GM21717 (cell line): Measurements from ENCODE around the gene CCDC142.
"Not testable (repeated sequence)": the region's sequence is repeated elsewhere in the genome, so short reads cannot be mapped to it uniquely, and the experiment has no call there.

ENCODE experiments used
- ATAC-seq: cut with Tn5 transposase; IDR thresholded peaks from one replicate; pipeline ENCODE4 v1.9.1; 2021; ENCODE audit warnings: mild to moderate bottlenecking, moderate library complexity; ENCODE audit not compliant: unreplicated experiment

Gene CCDC142

GRCh38 chr2:74447230-74447999 lies 35.4 kb downstream of the CCDC142 start:
- ATAC-seq: no peak

GRCh38 chr2:74444498-74445318 lies 38.1 kb downstream of the CCDC142 start:
- ATAC-seq: no peak

- ATAC-seq: not testable (repeated sequence)
Measured at GRCh38 chr2:74442483-74443297, 40.1 kb downstream of the CCDC142 start.

GRCh38 chr2:74441690-74442482 lies 40.9 kb downstream of the CCDC142 start, which contains the start of gene RTKN:
TSS of gene RTKN (minus strand) at chr2:74441937. CDS start at chr2:74441816, 121 bp downstream.
- ATAC-seq: no peak

GRCh38 chr2:74441170-74441689 lies 41.6 kb downstream of the CCDC142 start:
- ATAC-seq: no peak

GRCh38 chr2:74440378-74441169 lies 42.2 kb downstream of the CCDC142 start:
- ATAC-seq: peak; percentile 93

GRCh38 chr2:74439803-74440377 lies 42.9 kb downstream of the CCDC142 start:
- no peak for ATAC-seq

- no peak for ATAC-seq
Measured at GRCh38 chr2:74439373-74439772, 43.4 kb downstream of the CCDC142 start.

- ATAC-seq: no peak
Measured at GRCh38 chr2:74438248-74438647, 44.5 kb downstream of the CCDC142 start.

- ATAC-seq: no peak
Measured at GRCh38 chr2:74436848-74437695, 45.7 kb downstream of the CCDC142 start.

GRCh38 chr2:74436111-74436805 lies 46.5 kb downstream of the CCDC142 start:
- ATAC-seq: no peak

GRCh38 chr2:74430502-74430901 lies 52.3 kb downstream of the CCDC142 start:
- no peak for ATAC-seq

- no peak for ATAC-seq
Measured at GRCh38 chr2:74429487-74430451, 53.0 kb downstream of the CCDC142 start.

- ATAC-seq: no peak
Measured at GRCh38 chr2:74428675-74429074, 54.1 kb downstream of the CCDC142 start.

GRCh38 chr2:74427551-74427950 lies 55.2 kb downstream of the CCDC142 start:
- ATAC-seq: no peak

- ATAC-seq: no peak
Measured at GRCh38 chr2:74426181-74426758, 56.5 kb downstream of the CCDC142 start.
